ENCODE measurements around the gene TLK1. TPM values are rescaled to one million over a fixed set of nuclear protein-coding genes. Genes with fewer than 3 reads are reported as not detected.
"Not testable (repeated sequence)": the region's sequence is repeated elsewhere in the genome, so short reads cannot be mapped to it uniquely, and the experiment has no call there.

TLK1 gene
- polyA plus RNA-seq, 4 donors = 50.0 to 54.0 (median 51.7) TPM

GRCh38 chr2:171087547-171087946, 73.1 kb downstream of the TLK1 start:
- no peak for DNase-seq (ENCODE audit: low read depth in 4 of 4, low spot score in 2 of 4)

GRCh38 chr2:171086352-171087290, 74.1 kb downstream of the TLK1 start:
- peak; percentile 15 to 43 (median 30) for DNase-seq (ENCODE audit: low read depth in 4 of 4, low spot score in 2 of 4)

DNA sequence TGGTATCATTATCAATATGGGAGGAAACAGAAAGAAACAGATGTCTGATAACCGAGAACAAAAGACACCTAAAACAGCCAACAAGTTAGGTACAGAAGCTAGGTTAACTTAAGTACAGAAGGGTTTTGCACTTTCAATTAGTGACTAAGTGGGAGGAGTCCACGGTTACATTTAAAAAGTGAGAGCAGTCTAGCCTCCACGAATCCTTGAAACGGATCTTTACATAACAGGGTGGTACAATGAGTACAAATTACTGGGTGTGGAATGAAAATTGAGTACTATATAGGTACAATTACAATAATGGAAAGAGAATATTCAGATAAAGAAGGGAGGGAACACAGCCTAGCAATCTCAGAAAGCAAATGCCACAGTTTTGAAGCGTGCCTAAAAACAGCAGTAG, 76.6 kb downstream of the TLK1 start:
- DNase-seq (ENCODE audit: low read depth in 4 of 4, low spot score in 2 of 4) = no peak

GRCh38 chr2:171083451-171083850, 77.2 kb downstream of the TLK1 start:
- DNase-seq (ENCODE audit: low read depth in 4 of 4, low spot score in 2 of 4) = no peak

DNA sequence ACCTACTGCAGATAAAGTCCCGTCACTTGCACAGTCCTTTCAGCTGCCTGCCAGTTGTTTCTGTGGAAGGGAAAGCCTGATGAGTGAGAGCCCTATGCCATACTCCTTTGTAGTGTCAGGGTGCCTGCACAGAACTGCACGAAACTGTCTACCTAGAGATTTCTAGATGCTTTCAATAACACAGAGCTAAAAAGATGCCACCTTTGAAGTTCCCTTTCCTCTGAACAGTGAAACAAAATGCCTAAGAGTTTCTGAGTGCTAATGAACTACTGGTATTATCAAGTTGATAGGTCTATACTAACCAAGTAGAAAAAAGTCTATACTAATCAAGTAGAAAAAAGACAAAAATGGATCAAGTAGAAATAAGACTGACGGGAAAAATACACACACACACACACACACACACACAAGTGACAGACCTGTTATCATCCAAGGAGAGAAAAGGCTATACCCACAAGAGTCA, 79.0 kb downstream of the TLK1 start:
- DNase-seq (ENCODE audit: low read depth in 4 of 4, low spot score in 2 of 4) = no peak

- no peak for DNase-seq (ENCODE audit: low read depth in 4 of 4, low spot score in 2 of 4)
Measured at GRCh38 chr2:171080607-171081006, 80.1 kb downstream of the TLK1 start.

GRCh38 chr2:171076422-171076821, 84.3 kb downstream of the TLK1 start:
- DNase-seq (ENCODE audit: low read depth in 4 of 4, low spot score in 2 of 4) = not testable (repeated sequence)

GRCh38 chr2:171072164-171072563, 88.5 kb downstream of the TLK1 start:
- DNase-seq (ENCODE audit: low read depth in 4 of 4, low spot score in 2 of 4) = no peak

- DNase-seq (ENCODE audit: low read depth in 4 of 4, low spot score in 2 of 4) = no peak
Measured at GRCh38 chr2:171069286-171069956, 91.3 kb downstream of the TLK1 start.

- no peak for DNase-seq (ENCODE audit: low read depth in 4 of 4, low spot score in 2 of 4)
Measured at GRCh38 chr2:171066110-171066509, 94.6 kb downstream of the TLK1 start.

GRCh38 chr2:171057575-171057974, 103.1 kb downstream of the TLK1 start:
- no peak for DNase-seq (ENCODE audit: low read depth in 4 of 4, low spot score in 2 of 4)

DNA sequence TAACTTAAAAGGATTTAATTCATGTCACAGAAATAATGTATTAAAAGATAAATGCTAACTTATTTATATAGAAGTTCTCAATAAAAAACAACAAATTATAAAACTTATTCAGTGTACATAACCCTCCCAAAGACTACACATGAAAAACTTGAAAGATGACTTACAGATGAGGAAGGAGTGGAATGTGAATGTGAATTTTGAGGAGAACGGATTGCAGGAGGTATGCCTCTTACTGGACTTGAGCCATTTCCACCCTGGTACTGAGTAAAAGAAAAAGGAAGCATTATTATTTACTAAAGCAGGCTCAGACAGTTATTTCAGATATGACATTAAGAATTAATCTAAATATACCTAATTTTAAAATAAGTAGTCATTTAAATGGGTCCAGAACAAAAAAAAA, 104.4 kb downstream of the TLK1 start:
- no peak for DNase-seq (ENCODE audit: low read depth in 4 of 4, low spot score in 2 of 4)

GRCh38 chr2:171049691-171050090, 111.0 kb downstream of the TLK1 start:
- DNase-seq (ENCODE audit: low read depth in 4 of 4, low spot score in 2 of 4) = no peak

DNA sequence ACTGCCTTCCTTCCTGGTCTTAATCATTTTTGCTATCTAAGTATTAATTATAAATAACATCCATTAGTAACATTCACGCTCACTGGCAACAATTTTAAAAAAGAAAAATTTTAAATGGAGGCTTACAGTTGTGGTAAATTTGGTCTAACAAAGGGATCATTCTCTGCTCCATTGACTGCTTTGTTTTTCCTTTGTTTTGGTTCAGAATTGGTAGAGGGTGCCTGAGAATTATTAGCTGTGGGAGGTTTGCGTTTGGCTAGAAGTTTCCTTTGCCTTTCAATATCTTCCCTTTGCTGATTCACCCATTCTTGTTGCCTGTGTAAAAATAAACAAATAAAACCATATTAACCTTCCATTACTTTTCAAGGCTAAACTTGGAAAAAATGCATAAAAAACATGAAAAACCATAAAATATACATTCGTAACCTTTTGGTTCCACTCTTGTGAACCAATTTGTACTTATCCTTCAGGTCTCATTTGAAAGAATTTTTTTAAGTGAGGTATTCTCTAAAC, 114.6 kb downstream of the TLK1 start:
- no peak for DNase-seq (ENCODE audit: low read depth in 4 of 4, low spot score in 2 of 4)

DNA sequence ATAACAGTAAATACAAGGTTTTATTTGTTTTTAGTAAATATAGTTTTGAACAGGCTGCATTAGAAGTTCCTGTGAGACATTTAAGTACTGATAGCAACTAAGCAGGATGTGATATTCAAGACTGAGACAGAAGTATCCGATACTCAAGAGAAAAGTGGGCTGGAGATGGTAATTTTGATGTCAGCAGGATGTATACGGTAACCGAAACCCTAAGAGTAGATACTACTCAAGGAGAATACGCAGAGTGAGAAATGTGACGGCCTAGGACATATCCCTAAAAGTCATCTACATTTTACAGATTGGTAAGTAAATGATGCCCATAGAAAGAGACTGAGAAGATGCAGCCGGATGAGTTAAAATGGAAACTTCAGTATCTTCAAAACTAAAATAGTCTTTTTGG, 116.3 kb downstream of the TLK1 start:
- no peak for DNase-seq (ENCODE audit: low read depth in 4 of 4, low spot score in 2 of 4)

DNA sequence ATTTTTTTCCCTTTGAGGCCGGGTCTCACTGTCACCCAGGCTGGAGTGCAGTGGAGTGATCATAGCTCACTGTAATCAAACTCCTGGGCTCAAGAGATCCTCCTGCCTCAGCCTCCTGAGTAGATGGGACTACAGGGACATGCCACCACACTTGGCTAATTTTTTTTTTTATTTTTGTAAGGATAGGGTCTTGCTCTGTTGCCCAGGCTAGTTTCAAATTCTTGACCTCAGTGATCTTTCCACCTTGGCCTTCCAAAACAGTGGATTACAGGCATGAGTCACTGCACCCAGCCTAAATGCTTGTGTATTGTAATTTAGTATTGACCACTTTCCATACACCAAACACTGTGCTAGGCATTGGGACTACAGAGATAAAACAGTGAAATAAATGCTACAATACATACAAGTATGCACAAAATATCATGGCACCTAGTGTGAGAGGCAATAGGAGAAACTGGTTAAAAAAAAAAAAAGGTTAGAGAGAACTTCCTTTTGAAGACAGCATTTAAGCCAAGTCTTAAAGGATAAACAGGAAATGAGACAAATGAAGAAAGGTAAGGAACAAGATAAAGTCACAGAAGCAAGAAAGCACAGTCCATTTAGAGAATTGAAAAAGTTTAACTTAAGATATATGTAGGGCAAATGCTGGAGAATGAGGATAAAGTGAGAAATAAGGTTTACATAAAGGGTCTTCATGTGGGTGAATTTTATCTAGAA, 118.3 kb downstream of the TLK1 start:
- no peak for DNase-seq (ENCODE audit: low read depth in 4 of 4, low spot score in 2 of 4)

DNA sequence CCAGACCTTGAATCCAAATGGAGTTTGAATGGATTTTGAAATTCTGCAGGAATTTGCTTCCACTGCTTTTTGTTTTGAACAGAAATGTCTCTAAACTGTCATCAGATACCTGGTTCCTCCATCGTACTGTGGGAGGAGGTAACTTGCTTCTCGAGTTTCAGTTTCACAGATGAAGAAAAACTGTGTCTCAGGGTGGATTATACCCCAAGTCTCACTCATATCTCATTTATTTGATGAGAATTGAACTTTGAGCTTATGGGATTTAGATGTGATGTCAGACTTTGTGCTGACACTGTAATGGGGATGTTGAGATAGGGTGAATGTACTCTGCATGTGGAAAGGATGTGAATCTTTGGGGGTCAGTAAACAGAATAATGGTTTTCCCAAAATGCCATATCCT, 124.2 kb downstream of the TLK1 start:
- DNase-seq (ENCODE audit: low read depth in 4 of 4, low spot score in 2 of 4) = no peak

DNA sequence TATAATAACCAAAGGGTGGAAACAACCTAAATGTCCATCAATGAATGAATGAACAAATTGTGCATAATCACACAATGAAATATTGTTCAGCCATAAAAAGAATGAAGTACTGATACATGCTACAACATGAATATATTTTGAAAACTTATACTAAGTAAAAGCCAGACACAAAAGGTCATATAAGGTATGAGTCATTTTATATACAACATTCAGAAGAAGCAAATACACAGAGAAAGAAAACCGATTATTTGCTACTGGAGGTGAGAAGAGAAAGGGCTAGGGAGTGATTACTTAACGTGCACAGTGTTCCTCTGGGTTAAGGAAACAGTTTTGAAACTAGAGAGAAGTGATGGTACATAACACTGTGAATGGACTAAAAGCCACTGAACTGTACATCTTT, 126.4 kb downstream of the TLK1 start:
- no peak for DNase-seq (ENCODE audit: low read depth in 4 of 4, low spot score in 2 of 4)

DNA sequence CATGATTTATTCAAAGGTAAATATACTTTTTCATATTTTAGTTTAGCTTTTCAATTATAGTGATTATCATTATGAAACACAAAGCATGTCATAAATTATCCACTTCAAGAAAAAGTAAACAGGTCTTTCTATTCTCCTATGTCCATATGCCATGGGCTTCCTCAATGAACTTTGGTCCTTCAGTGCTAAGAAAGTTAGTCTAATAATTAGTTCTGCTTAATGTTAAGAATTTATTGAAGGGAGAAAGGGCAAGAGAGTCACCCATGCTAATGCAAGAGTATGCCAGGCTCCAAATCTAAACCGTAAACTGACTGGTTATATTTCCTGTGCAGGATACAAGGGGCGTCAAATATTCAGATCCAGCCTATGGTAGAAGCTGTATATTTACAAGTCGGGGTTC, 135.5 kb downstream of the TLK1 start:
- DNase-seq (ENCODE audit: low read depth in 4 of 4, low spot score in 2 of 4) = no peak

GRCh38 chr2:171018522-171018921, 142.2 kb downstream of the TLK1 start:
- no peak for DNase-seq (ENCODE audit: low read depth in 4 of 4, low spot score in 2 of 4)

DNA sequence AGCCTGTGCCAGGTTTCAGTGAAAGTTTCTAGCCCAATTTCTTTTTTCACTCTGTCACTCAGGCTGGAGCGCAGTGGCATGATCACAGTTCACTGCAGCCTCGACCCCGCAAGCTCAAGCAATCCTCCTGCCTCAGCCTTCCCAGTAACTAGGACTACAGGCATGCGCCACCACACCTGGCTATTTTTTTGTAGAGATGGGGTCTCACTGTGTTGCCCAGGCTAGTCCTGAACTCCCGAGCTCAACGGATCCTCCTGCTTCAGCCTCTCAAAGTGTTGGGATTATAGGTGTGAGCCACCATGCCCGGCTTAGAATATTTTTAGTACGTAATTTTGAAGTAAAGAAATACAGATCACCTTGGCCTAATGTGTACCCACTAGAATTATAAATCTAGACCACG, 144.6 kb downstream of the TLK1 start:
- DNase-seq (ENCODE audit: low read depth in 4 of 4, low spot score in 2 of 4) = no peak

All from left renal cortex interstitium (tissue), 4 donors.